NCI-H82 treated with DMSO at 0.1 percent for 48 hours (cell line): ENCODE results near the gene TTC7B.
"Not testable (repeated sequence)": the region's sequence is repeated elsewhere in the genome, so short reads cannot be mapped to it uniquely, and the experiment has no call there.

Source experiments
- DNase-seq: peaks from one replicate; lab custom pipeline; 2025; ENCODE audit not compliant: unreplicated experiment; lab: John Stamatoyannopoulos, UW

TTC7B gene

GRCh38 chr14:90534838-90535555 is 281.2 kb downstream of the TTC7B start:
- DNase-seq = no peak

- DNase-seq = no peak
Measured at GRCh38 chr14:90534091-90534837, 282.0 kb downstream of the TTC7B start.

- no peak for DNase-seq
Measured at GRCh38 chr14:90533591-90534021, 282.6 kb downstream of the TTC7B start.

GRCh38 chr14:90532826-90533525 is 283.3 kb downstream of the TTC7B start:
- DNase-seq = no peak

GRCh38 chr14:90531497-90531896 is 284.7 kb downstream of the TTC7B start:
- no peak for DNase-seq

- no peak for DNase-seq
Measured at GRCh38 chr14:90530523-90530922, 285.7 kb downstream of the TTC7B start.

GRCh38 chr14:90527978-90528377 is 288.3 kb downstream of the TTC7B start:
- DNase-seq = no peak

GRCh38 chr14:90526536-90526935 is 289.7 kb downstream of the TTC7B start:
- DNase-seq = not testable (repeated sequence)

- not testable (repeated sequence) for DNase-seq
Measured at GRCh38 chr14:90525353-90526028, 290.7 kb downstream of the TTC7B start.

- no peak for DNase-seq
Measured at GRCh38 chr14:90523961-90524875, 292.0 kb downstream of the TTC7B start.

GRCh38 chr14:90523544-90523943 is 292.7 kb downstream of the TTC7B start:
- no peak for DNase-seq

GRCh38 chr14:90522571-90523191 is 293.5 kb downstream of the TTC7B start:
- no peak for DNase-seq

GRCh38 chr14:90521930-90522483 is 294.2 kb downstream of the TTC7B start:
- DNase-seq = no peak

GRCh38 chr14:90521084-90521929 is 294.9 kb downstream of the TTC7B start:
- DNase-seq = peak; percentile 1

GRCh38 chr14:90520326-90520725 is 295.9 kb downstream of the TTC7B start:
- DNase-seq = no peak

- DNase-seq = no peak
Measured at GRCh38 chr14:90519262-90519920, 296.8 kb downstream of the TTC7B start.

GRCh38 chr14:90518941-90519256 is 297.3 kb downstream of the TTC7B start:
- no peak for DNase-seq
